Cardiac muscle cell (in vitro differentiated cells and primary cell): ENCODE data around the gene KCNN3. TPM values are rescaled to one million over a fixed set of nuclear protein-coding genes. Genes with fewer than 3 reads are reported as not detected.

Source experiments
- DNase-seq, 2 donors: peaks; one replicate each; pipeline versions ENCODE4 v3.0.0 to v3.0.0-alpha.2; 2010 to 2017; ENCODE audit warnings: low read depth in 1 of 2, low spot score in 1 of 2
- H3K27ac ChIP-seq: fragments of 200-600 bp; sonication (generic); 2 replicates; pipeline ENCODE4 v1.5.1; 2016
- H3K27me3 ChIP-seq: fragments of 200-600 bp; sonication (generic); 2 replicates; pipeline ENCODE4 v1.6.0; 2016; ENCODE audit warnings: control low read depth
- H3K36me3 ChIP-seq: fragments of 200-600 bp; sonication (generic); 2 replicates; pipeline ENCODE4 v1.5.1; 2016; ENCODE audit warnings: control low read depth
- H3K4me1 ChIP-seq: fragments of 200-600 bp; sonication (generic); 2 replicates; pipeline ENCODE4 v1.8.1; 2017; ENCODE audit warnings: low read depth, mild to moderate bottlenecking, mixed run types
- H3K4me3 ChIP-seq: fragments of 200-600 bp; sonication (generic); 2 replicates; pipeline ENCODE4 v1.5.1; 2016; ENCODE audit warnings: mild to moderate bottlenecking
- H3K9me3 ChIP-seq: fragments of 200-600 bp; sonication (generic); 2 replicates; pipeline ENCODE4 v1.5.1; 2017; ENCODE audit warnings: low read depth, mild to moderate bottlenecking, control low read depth
- polyA plus RNA-seq: library from polyadenylated mRNA; unstranded; fragments of >200 nt; fragmentation: Nextera tagmentation; extraction: Ambion mirVana; gene quantifications from 2 replicates; pipeline ENCODE4 v1.2.1, GENCODE V29; 2016
- total RNA-seq: library from RNA; depleted of rRNA; stranded (reverse); fragments of >200 nt; gene quantifications from 2 replicates; pipeline ENCODE4 v1.2.3, GENCODE V29; 2016
- TF ChIP-seq, protein P1 (sequence below): IDR thresholded peaks from 2 replicates; pipeline ENCODE4 v1.5.1; 2012; ENCODE audit warnings: low read depth, mild to moderate bottlenecking, low read length

KCNN3 gene
- total and polyA plus RNA-seq, 2 experiments from 2014 or later = 1.5 to 2.9 TPM

DNA sequence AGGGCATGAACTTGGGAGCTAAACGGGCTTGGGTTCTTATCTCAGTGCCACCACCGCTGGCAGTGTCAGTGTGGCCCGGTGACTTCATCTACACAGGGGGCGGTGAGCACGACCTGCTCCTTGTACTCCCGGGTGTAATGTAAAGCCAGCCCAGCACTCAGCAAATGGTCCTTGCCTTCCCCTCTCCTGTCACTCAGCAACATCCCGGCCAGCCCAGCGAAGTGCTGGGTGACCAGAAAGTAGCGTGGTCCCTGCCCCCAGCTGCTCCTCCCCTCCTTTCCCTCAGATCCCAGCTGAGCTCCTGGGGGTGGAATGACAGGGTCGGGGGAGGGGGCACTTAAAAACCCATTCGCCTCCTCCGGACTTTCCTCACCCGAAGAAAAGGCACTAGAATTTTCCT, 7.2 kb downstream of the KCNN3 start:
- peaks cover 12% of the 10 kb centered on the region for H3K4me1 ChIP-seq
- H3K27me3 ChIP-seq = peaks cover 20% of the 10 kb centered on the region
- H3K27ac ChIP-seq = no peak overlapping the region

DNA sequence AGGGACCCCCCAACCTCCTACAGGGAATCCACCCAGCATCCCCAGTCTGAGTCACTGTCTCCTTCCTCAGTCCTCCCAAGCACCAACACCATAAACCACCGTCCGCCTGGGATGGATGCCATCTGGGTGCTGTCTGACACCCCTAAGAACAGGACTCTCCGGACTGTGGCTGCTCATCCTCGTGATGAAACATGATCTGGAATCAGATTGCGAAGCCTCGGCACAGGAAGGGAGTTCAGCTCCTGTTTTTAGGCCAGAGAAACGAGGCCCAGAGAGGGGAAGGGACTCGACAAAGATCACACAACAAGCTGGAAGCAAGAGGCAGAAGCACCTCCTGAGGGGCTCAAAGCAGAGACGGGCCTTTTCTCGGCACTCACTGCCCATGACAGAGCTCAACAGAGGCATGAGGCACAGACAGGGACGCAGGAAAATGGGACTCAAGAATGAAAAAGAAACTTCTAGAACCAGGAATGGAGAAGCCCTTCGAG, 8.4 kb downstream of the KCNN3 start:
- no peak overlapping the region for H3K27ac ChIP-seq
- peak in 1 of 2 donors; percentile 64 for DNase-seq
- H3K4me1 ChIP-seq = peaks cover 12% of the 10 kb centered on the region

More for the DNA sequence above, 7.2 kb downstream of the KCNN3 start:
- peak in 1 of 2 donors; percentile 38 for DNase-seq
- no peaks in the 10 kb centered on the region for H3K36me3 ChIP-seq
- H3K4me3 ChIP-seq = no peak overlapping the region
- TF ChIP-seq, protein P1, sequence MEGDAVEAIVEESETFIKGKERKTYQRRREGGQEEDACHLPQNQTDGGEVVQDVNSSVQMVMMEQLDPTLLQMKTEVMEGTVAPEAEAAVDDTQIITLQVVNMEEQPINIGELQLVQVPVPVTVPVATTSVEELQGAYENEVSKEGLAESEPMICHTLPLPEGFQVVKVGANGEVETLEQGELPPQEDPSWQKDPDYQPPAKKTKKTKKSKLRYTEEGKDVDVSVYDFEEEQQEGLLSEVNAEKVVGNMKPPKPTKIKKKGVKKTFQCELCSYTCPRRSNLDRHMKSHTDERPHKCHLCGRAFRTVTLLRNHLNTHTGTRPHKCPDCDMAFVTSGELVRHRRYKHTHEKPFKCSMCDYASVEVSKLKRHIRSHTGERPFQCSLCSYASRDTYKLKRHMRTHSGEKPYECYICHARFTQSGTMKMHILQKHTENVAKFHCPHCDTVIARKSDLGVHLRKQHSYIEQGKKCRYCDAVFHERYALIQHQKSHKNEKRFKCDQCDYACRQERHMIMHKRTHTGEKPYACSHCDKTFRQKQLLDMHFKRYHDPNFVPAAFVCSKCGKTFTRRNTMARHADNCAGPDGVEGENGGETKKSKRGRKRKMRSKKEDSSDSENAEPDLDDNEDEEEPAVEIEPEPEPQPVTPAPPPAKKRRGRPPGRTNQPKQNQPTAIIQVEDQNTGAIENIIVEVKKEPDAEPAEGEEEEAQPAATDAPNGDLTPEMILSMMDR = no peak
- no peaks in the 10 kb centered on the region for H3K9me3 ChIP-seq

DNA sequence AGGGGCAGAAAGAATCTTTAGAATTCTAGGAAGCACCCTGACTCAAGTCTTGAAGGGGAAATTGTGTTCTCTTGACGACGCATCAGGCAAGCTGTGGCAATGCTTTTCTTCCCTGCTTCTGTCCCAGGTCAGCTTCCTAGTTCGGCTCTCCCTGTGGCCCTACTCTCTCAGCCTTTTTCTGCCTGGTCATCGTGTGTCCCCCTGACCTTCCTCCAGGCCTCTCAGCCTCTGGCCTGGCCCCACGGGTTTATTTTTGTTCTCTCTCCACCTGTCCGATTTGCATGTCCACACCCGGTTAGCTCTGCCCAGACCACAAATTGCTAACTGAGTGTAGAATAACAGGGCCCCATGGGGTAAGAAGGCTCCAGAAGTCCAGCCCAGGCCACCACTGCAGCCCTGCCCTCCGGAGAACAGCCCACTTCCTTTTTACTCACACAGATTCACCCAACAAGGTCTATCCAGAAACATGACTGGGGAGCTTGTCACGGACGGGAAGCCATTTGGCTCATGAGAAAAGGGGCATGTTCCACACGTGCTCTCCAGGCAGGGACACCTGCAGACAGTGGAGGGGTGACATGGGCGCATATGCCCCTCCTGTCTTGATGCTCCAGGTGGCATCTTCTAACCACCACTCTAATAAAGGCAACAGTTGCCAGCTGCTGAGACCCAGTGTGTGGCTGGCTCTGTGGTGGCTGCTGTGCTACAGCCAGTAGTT, 9.8 kb downstream of the KCNN3 start:
- H3K27me3 ChIP-seq = no peaks in the 10 kb centered on the region
- peak in 1 of 2 donors; percentile 52 for DNase-seq
- H3K36me3 ChIP-seq = no peaks in the 10 kb centered on the region
- no peaks in the 10 kb centered on the region for H3K9me3 ChIP-seq
- TF ChIP-seq, protein P1 = no peak
- peaks cover 12% of the 10 kb centered on the region for H3K4me1 ChIP-seq
- no peak overlapping the region for H3K4me3 ChIP-seq
- peak overlapping the region; percentile 79 for H3K27ac ChIP-seq

More for the DNA sequence above, 8.4 kb downstream of the KCNN3 start:
- Histone ChIP-seq H3K36me3 (no peaks in the 10 kb centered on the region), H3K4me3 (no peak overlapping the region), H3K27me3 (peaks cover 8% of the 10 kb centered on the region), H3K9me3 (no peaks in the 10 kb centered on the region)
- TF ChIP-seq, protein P1 = no peak

DNA sequence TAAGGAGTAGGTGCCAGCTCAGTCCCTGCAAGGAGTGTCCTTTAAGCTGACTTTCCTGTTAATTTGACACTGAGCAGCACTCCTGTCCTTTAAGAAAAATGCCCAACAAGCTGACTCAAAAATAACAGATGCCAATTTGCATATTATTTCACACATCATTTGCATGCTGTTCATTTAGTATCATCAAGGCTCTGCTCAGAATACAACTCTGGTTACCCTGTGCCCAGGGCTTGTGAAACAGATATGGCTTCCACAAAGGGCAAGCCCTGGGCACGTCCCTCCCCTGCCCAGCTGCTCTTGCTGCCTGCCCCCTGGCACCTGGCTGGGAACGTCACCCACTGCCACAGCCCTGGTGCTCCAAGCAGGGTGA, 10.3 kb downstream of the KCNN3 start:
- no peaks in the 10 kb centered on the region for H3K36me3 ChIP-seq
- peak overlapping the region; percentile 79 for H3K27ac ChIP-seq
- no peak for DNase-seq
- TF ChIP-seq, protein P1 = no peak
- peaks cover 12% of the 10 kb centered on the region for H3K4me1 ChIP-seq
- H3K4me3 ChIP-seq = no peak overlapping the region
- H3K27me3 ChIP-seq = no peaks in the 10 kb centered on the region
- H3K9me3 ChIP-seq = no peaks in the 10 kb centered on the region

DNA sequence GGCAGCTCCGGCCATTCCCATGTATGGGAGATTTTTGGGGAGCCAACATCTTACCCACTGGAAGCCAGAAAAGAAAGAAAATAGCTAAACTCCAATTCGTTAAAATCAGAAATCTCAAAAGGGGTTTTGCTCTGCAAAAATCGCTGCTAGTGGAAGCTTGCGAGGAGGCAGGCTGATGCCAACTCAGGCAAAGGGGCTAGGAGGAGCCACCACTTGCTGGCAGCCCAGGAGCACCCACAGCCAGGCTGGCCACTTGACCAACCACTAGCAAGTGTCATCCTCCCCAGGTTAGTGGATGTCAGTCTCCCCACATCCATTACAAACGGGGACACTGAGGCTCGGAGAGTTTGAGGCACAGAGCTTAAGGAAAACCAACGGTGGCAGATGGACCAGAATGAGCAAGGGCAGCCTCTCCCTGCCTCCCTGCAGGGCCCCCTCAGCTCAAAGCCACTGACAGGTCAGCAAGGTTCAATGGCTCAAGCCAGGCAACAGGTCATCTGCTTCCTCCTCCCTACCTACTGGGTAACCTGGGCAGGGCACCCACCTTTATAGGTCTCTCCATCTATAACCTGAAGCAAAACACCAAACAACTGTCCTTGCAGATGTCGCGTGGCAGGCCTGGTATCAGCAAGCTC, 10.8 kb downstream of the KCNN3 start:
- DNase-seq = no peak
- Histone ChIP-seq H3K9me3 (no peaks in the 10 kb centered on the region), H3K27me3 (no peaks in the 10 kb centered on the region), H3K27ac (peak overlapping the region; percentile 79), H3K36me3 (no peaks in the 10 kb centered on the region), H3K4me1 (peaks cover 12% of the 10 kb centered on the region), H3K4me3 (no peak overlapping the region)
- TF ChIP-seq, protein P1 = no peak
